HCT116 (cell line): ENCODE measurements around the gene ILDR2. TPM values are rescaled to one million over a fixed set of nuclear protein-coding genes. Genes with fewer than 3 reads are reported as not detected.

Experiments used
- ATAC-seq: fragments of 200-7000 bp; cut with Tn5 transposase; 2 replicates; pipeline ENCODE4 v1.9.1; 2020; ENCODE audit warnings: mild to moderate bottlenecking, moderate library complexity
- BruUV-seq: library from RNA; stranded (reverse); fragments of 400-500 nt; replicated peaks from 2 replicates; lab custom pipeline; 2021; lab: Mats Ljungman, UMichigan
- CTCF ChIA-PET: fragments of 300-600 bp; sonication (Branson Sonifier 250); formaldehyde crosslinking; loops from one replicate; lab custom pipeline; 2021; ENCODE audit warnings: antibody characterized with exemption; lab: Charles Lee
- POLR2A ChIA-PET: fragments of 300-600, 350-600 bp; sonication (Branson Sonifier 250); formaldehyde crosslinking; loops from one replicate; lab custom pipeline; 2021; ENCODE audit warnings: antibody characterized with exemption; lab: Charles Lee
- RAD21 ChIA-PET, 2 experiments: fragments of 300-600 bp; sonication (Branson Sonifier 250); formaldehyde crosslinking; loops; one replicate each; lab custom pipeline; 2023; ENCODE audit warnings: low total read pairs in 2 of 2; ENCODE audit not compliant: uncharacterized antibody in 2 of 2, unreplicated experiment in 2 of 2, low non-redundant PET in 1 of 2; lab: Charles Lee
- DNase-seq: peaks from one replicate; pipeline ENCODE4 v3.0.0-alpha.2; 2010; ENCODE audit warnings: low read depth, low spot score
- H2AFZ ChIP-seq: fragments of 200-600 bp; shearing (Covaris generic), sonication (generic); 2 replicates; pipeline ENCODE4 v1.6.1; 2017; ENCODE audit warnings: low read depth, mixed run types, mixed read lengths, antibody characterized with exemption, low read length; ENCODE audit not compliant: poor library complexity, severe bottlenecking
- H3K27ac ChIP-seq: 2 replicates; pipeline ENCODE4 v1.5.1; 2012; ENCODE audit warnings: low read depth, low read length
- H3K27me3 ChIP-seq: fragments of 200-600 bp; sonication (generic); 2 replicates; pipeline ENCODE4 v1.6.1; 2016; ENCODE audit warnings: mixed run types, low read length, mixed read lengths; ENCODE audit not compliant: insufficient read depth
- H3K36me3 ChIP-seq, 2 experiments: fragments of 200-500 bp in 1 of 2; fragments of 200-600 bp in 1 of 2; sonication (Bioruptor generic) in 1 of 2; sonication (generic) in 1 of 2; 2 replicates each; pipeline versions ENCODE4 v1.5.1 to v1.6.1; 2014 to 2016; ENCODE audit warnings: low read length in 2 of 2, inconsistent platforms in 1 of 2, mixed read lengths in 1 of 2, mixed run types in 1 of 2; ENCODE audit not compliant: insufficient read depth in 2 of 2, control insufficient read depth in 1 of 2
- H3K4me1 ChIP-seq, 2 experiments: fragments of 200-600 bp in 1 of 2; sonication (generic) in 1 of 2; 2 replicates each; pipeline versions ENCODE4 v1.5.1 to v1.6.1; 2012 to 2017; ENCODE audit warnings: low read length in 2 of 2, inconsistent platforms in 1 of 2, mild to moderate bottlenecking in 1 of 2, mixed read lengths in 1 of 2, mixed run types in 1 of 2, moderate library complexity in 1 of 2; ENCODE audit not compliant: insufficient read depth in 2 of 2, control insufficient read depth in 1 of 2
- H3K4me2 ChIP-seq: fragments of 200-600 bp; sonication (generic); 2 replicates; pipeline ENCODE4 v1.6.1; 2017; ENCODE audit warnings: mixed run types, low read length, mixed read lengths
- H3K4me3 ChIP-seq, 2 experiments: fragments of 200-600 bp in 1 of 2; sonication (generic) in 1 of 2; replicated peaks in 1 of 2; 2 replicates each; pipeline ENCODE4 v1.5.1; 2011 to 2016; ENCODE audit warnings: low read length in 2 of 2, control low read depth in 1 of 2, low read depth in 1 of 2, mild to moderate bottlenecking in 1 of 2, mixed read lengths in 1 of 2, mixed run types in 1 of 2
- H3K79me2 ChIP-seq: fragments of 200-600 bp; sonication (generic); 2 replicates; pipeline ENCODE4 v1.6.1; 2017; ENCODE audit warnings: mild to moderate bottlenecking, mixed run types, low read length, moderate library complexity, mixed read lengths; ENCODE audit not compliant: insufficient read depth
- H3K9ac ChIP-seq: fragments of 200-600 bp; sonication (generic); 2 replicates; pipeline ENCODE4 v1.6.1; 2016; ENCODE audit warnings: low read length, mixed read lengths
- H3K9me2 ChIP-seq: fragments of 200-600 bp; sonication (generic), shearing (Covaris generic); 2 replicates; pipeline ENCODE4 v1.6.1; 2017; ENCODE audit warnings: mixed run types, mild to moderate bottlenecking, moderate library complexity; ENCODE audit not compliant: insufficient read depth
- H3K9me3 ChIP-seq, 2 experiments: fragments of 200-500 bp in 1 of 2; fragments of 200-600 bp in 1 of 2; sonication (Bioruptor generic) in 1 of 2; sonication (generic) in 1 of 2; 2 replicates each; pipeline ENCODE4 v1.6.1; 2014 to 2017; ENCODE audit warnings: low read length in 2 of 2, mixed read lengths in 2 of 2, inconsistent platforms in 1 of 2, low read depth in 1 of 2, mild to moderate bottlenecking in 1 of 2, mixed run types in 1 of 2, moderate library complexity in 1 of 2; ENCODE audit not compliant: control insufficient read depth in 1 of 2, insufficient read depth in 1 of 2
- H4K20me1 ChIP-seq: fragments of 200-600 bp; sonication (generic), shearing (Covaris generic); 2 replicates; pipeline ENCODE4 v1.6.1; 2017; ENCODE audit warnings: mixed run types, mild to moderate bottlenecking, moderate library complexity; ENCODE audit not compliant: insufficient read depth
- ATF3 ChIP-seq: IDR thresholded peaks from 2 replicates; pipeline ENCODE4 v1.6.1; 2012
- CBX3 ChIP-seq: IDR thresholded peaks from 2 replicates; pipeline ENCODE4 v1.6.1; 2012; ENCODE audit warnings: low read depth
- CEBPB ChIP-seq: IDR thresholded peaks from 2 replicates; pipeline ENCODE4 v1.6.1; 2012; ENCODE audit warnings: low read depth
- EGR1 ChIP-seq: IDR thresholded peaks from 2 replicates; pipeline ENCODE4 v1.6.1; 2012; ENCODE audit warnings: low read depth
- EZH2phosphoT487 ChIP-seq: fragments of 200-600 bp; IDR thresholded peaks from 2 replicates; pipeline ENCODE4 v1.6.1; 2018; ENCODE audit warnings: antibody characterized with exemption, borderline replicate concordance
- FOSL1 ChIP-seq: IDR thresholded peaks from 2 replicates; pipeline ENCODE4 v1.6.1; 2012; ENCODE audit warnings: low read depth
- JUND ChIP-seq: IDR thresholded peaks from 2 replicates; pipeline ENCODE4 v1.6.1; 2012
- MAX ChIP-seq: IDR thresholded peaks from 2 replicates; pipeline ENCODE4 v1.6.1; 2012
- POLR2AphosphoS5 ChIP-seq: IDR thresholded peaks from 2 replicates; pipeline ENCODE4 v1.6.1; 2011; ENCODE audit warnings: mild to moderate bottlenecking, low read depth, low read length, moderate library complexity
- REST ChIP-seq: IDR thresholded peaks from 2 replicates; pipeline ENCODE4 v1.6.1; 2012; ENCODE audit warnings: low read depth
- SIN3A ChIP-seq: IDR thresholded peaks from 2 replicates; pipeline ENCODE4 v1.6.1; 2012; ENCODE audit warnings: low read depth
- SP1 ChIP-seq: IDR thresholded peaks from 2 replicates; pipeline ENCODE4 v1.6.1; 2012; ENCODE audit warnings: low read depth
- YY1 ChIP-seq: IDR thresholded peaks from 2 replicates; pipeline ENCODE4 v1.6.1; 2011; ENCODE audit warnings: low read length, low read depth, moderate library complexity, mild to moderate bottlenecking; ENCODE audit not compliant: insufficient replicate concordance; ENCODE audit errors: extremely low read depth
- ZBTB33 ChIP-seq: IDR thresholded peaks from 2 replicates; pipeline ENCODE4 v1.6.1; 2011; ENCODE audit warnings: mild to moderate bottlenecking, low read length, moderate library complexity; ENCODE audit not compliant: insufficient replicate concordance; ENCODE audit errors: extremely low read depth
- intact Hi-C: fragments of 100-400 bp; cut with micrococcal nuclease; formaldehyde crosslinking; loops from 2 replicates; pipeline ENCODE4 v1.10.0; 2022
- total RNA-seq: library from RNA; stranded (reverse); gene quantifications from one replicate; pipeline ENCODE4 v1.2.1, GENCODE V29; 2021; ENCODE audit not compliant: unreplicated experiment

The ILDR2 gene
- total RNA-seq, 1 experiment from 2014 or later = 2.4 TPM

GRCh38 chr1:166869318-166870099 is 105.8 kb downstream of the ILDR2 start:
- Histone ChIP-seq H4K20me1 (0 out of 2 replicates have a peak, but pooled peaks cover 6% of the 10 kb centered on the region), H3K27ac (no peak overlapping the region), H3K4me1 (peaks cover 2 to 4% of the 10 kb centered on the region in 2 experiments; a peak in 3 of 4 replicates), H3K4me3 (no peak overlapping the region), H3K9ac (no peak overlapping the region), H3K9me3 (no peaks in the 10 kb centered on the region), H2AFZ (no peak overlapping the region), H3K79me2 (peaks cover 89% of the 10 kb centered on the region), H3K27me3 (no peaks in the 10 kb centered on the region), H3K4me2 (no peak overlapping the region), H3K36me3 (peaks cover 9 to 21% of the 10 kb centered on the region in 2 experiments; a peak in 3 of 4 replicates), H3K9me2 (no peaks in the 10 kb centered on the region)
- BruUV-seq = no TSS peak
- intact Hi-C loops = no loop called here
- ChIA-PET RAD21 (no interaction called here), POLR2A (interaction anchor here (0.7 kb wide), 1 partner anchor 33 kb away, joined by 4 read pairs; no protein-coding TSS in a partner anchor), CTCF (no interaction called here)
- no peak for TF ChIP-seq CEBPB
- no peak for TF ChIP-seq EZH2phosphoT487
- no peak for TF ChIP-seq SIN3A
- TF ChIP-seq MAX = no peak
- no peak for TF ChIP-seq EGR1
- no peak for TF ChIP-seq FOSL1
- no peak for TF ChIP-seq SP1
- DNase-seq (no peak), ATAC-seq (no peak)

GRCh38 chr1:166868639-166869038 is 106.7 kb downstream of the ILDR2 start:
- H3K9ac ChIP-seq = no peak overlapping the region
- POLR2A ChIA-PET = no interaction called here
- no peaks in the 10 kb centered on the region for H3K9me3 ChIP-seq
- H3K4me3 ChIP-seq = no peak overlapping the region
- RAD21 ChIA-PET = no interaction called here
- H3K4me1 ChIP-seq = no peaks in the 10 kb centered on the region
- intact Hi-C loops = no loop called here
- no peaks in the 10 kb centered on the region for H3K27me3 ChIP-seq
- H3K9me2 ChIP-seq = no peaks in the 10 kb centered on the region
- H2AFZ ChIP-seq = no peak overlapping the region
- H4K20me1 ChIP-seq = 0 out of 2 replicates have a peak, but pooled peaks cover 6% of the 10 kb centered on the region
- no peak overlapping the region for H3K4me2 ChIP-seq
- H3K79me2 ChIP-seq = peaks cover 89% of the 10 kb centered on the region
- H3K36me3 ChIP-seq = peaks cover 9 to 22% of the 10 kb centered on the region in 2 experiments; a peak in 3 of 4 replicates
- no TSS peak for BruUV-seq
- DNase-seq = no peak
- CTCF ChIA-PET = no interaction called here
- H3K27ac ChIP-seq = no peak overlapping the region
- ATAC-seq = no peak
- TF ChIP-seq REST (no peak), ZBTB33 (no peak), ATF3 (no peak), EGR1 (no peak), YY1 (no peak), JUND (no peak), POLR2AphosphoS5 (no peak), CBX3 (no peak)
